HG03571 (cell line): ENCODE data around the gene RBM39.

Experiments used
- ATAC-seq: cut with Tn5 transposase; IDR thresholded peaks from one replicate; pipeline ENCODE4 v1.9.1; 2021; ENCODE audit not compliant: unreplicated experiment

RBM39 gene

GRCh38 chr20:35680452-35681183, 61.4 kb downstream of the RBM39 start:
- no peak for ATAC-seq

- no peak for ATAC-seq
These were observed 67.1 kb downstream of the RBM39 start for GRCh38 chr20:35674921-35675320.

GRCh38 chr20:35673884-35674283, 68.2 kb downstream of the RBM39 start:
- no peak for ATAC-seq

GRCh38 chr20:35669681-35670080, 72.4 kb downstream of the RBM39 start:
- ATAC-seq = no peak

GRCh38 chr20:35669221-35669620, 72.8 kb downstream of the RBM39 start:
- no peak for ATAC-seq

GRCh38 chr20:35665949-35666288, 76.1 kb downstream of the RBM39 start:
- no peak for ATAC-seq

GRCh38 chr20:35664466-35665206, 77.4 kb downstream of the RBM39 start, which contains the start of the genes CPNE1 and RBM12:
Gene CPNE1 (minus strand): TSS chr20:35664900. CDS start chr20:35632923, 31,977 bp downstream.
Gene RBM12 (minus strand): TSS chr20:35664900. CDS start chr20:35655322, 9,578 bp downstream.
- ATAC-seq = peak; percentile 76

- ATAC-seq = peak; percentile 40
These were observed 78.3 kb downstream of the RBM39 start for GRCh38 chr20:35663516-35664465.

- ATAC-seq = no peak
These were observed 79.5 kb downstream of the RBM39 start for GRCh38 chr20:35662551-35662950.

- no peak for ATAC-seq
These were observed 80.2 kb downstream of the RBM39 start for GRCh38 chr20:35661908-35662307.

GRCh38 chr20:35661053-35661452, 81.0 kb downstream of the RBM39 start:
- ATAC-seq = no peak

GRCh38 chr20:35660122-35660937, 81.7 kb downstream of the RBM39 start:
- no peak for ATAC-seq

- no peak for ATAC-seq
These were observed 84.8 kb downstream of the RBM39 start for GRCh38 chr20:35657271-35657670.

GRCh38 chr20:35654415-35654814, 87.6 kb downstream of the RBM39 start:
- ATAC-seq = no peak

GRCh38 chr20:35653893-35654292, 88.2 kb downstream of the RBM39 start:
- no peak for ATAC-seq
